Fibroblast of peridontal ligament (primary cell): ENCODE data around the gene WNT7B.

Source experiments
- DNase-seq: peaks from one replicate; pipeline ENCODE4 v3.0.0-alpha.2; 2010; ENCODE audit errors: extremely low read depth

The WNT7B gene

GRCh38 chr22:45995405-45996101 lies 18.6 kb upstream of the WNT7B start:
- DNase-seq: no peak

GRCh38 chr22:45994491-45995404 lies 17.8 kb upstream of the WNT7B start:
- peak; percentile 58 for DNase-seq

- no peak for DNase-seq
These were observed 16.9 kb upstream of the WNT7B start for GRCh38 chr22:45993841-45994240.

- no peak for DNase-seq
These were observed 16.3 kb upstream of the WNT7B start for GRCh38 chr22:45993143-45993692.

GRCh38 chr22:45992737-45993136 lies 15.8 kb upstream of the WNT7B start:
- DNase-seq: no peak

- no peak for DNase-seq
These were observed 14.1 kb upstream of the WNT7B start for GRCh38 chr22:45991098-45991497.

GRCh38 chr22:45987136-45987861 lies 10.3 kb upstream of the WNT7B start:
- no peak for DNase-seq

GRCh38 chr22:45984316-45984916 lies 7.5 kb upstream of the WNT7B start:
- DNase-seq: no peak

- no peak for DNase-seq
These were observed 6.8 kb upstream of the WNT7B start for GRCh38 chr22:45983797-45984196.

GRCh38 chr22:45980761-45981160 lies 3.8 kb upstream of the WNT7B start:
- DNase-seq: no peak

- no peak for DNase-seq
These were observed 3.3 kb upstream of the WNT7B start for GRCh38 chr22:45980268-45980570.

- DNase-seq: no peak
These were observed 1.3 kb upstream of the WNT7B start for GRCh38 chr22:45978275-45978713.

- DNase-seq: no peak
These were observed 751 bp upstream of the WNT7B start for GRCh38 chr22:45977551-45978274.

- DNase-seq: no peak
These were observed 534 bp downstream of the WNT7B start for GRCh38 chr22:45976254-45977002.

- no peak for DNase-seq
These were observed 1.5 kb downstream of the WNT7B start for GRCh38 chr22:45975164-45976161.

GRCh38 chr22:45974498-45974897 lies 2.5 kb downstream of the WNT7B start:
- DNase-seq: no peak

- no peak for DNase-seq
These were observed 4.1 kb downstream of the WNT7B start for GRCh38 chr22:45972889-45973253.

- no peak for DNase-seq
These were observed 4.7 kb downstream of the WNT7B start for GRCh38 chr22:45972091-45972888.
